K562 (cell line): ENCODE results near the gene CHSY1. TPM values are rescaled to one million over a fixed set of nuclear protein-coding genes. Genes with fewer than 3 reads are reported as not detected.

Source experiments
- BCOR ChIP-seq: fragments of 450-650 bp; IDR thresholded peaks from 2 replicates; pipeline ENCODE4 v1.6.1; 2016
- CBX8 ChIP-seq: fragments of 200-600 bp; sonication (generic); IDR thresholded peaks from 2 replicates; pipeline ENCODE4 v1.6.1; 2012; ENCODE audit warnings: borderline replicate concordance, mixed run types, low read depth, mild to moderate bottlenecking, moderate library complexity, mixed read lengths, low read length, control low read depth, inconsistent platforms; ENCODE audit not compliant: poor library complexity, severe bottlenecking; ENCODE audit errors: extremely low read depth
- CHCHD3 ChIP-seq: fragments of 250-450 bp; sonication (Bioruptor Pico); IDR thresholded peaks from 2 replicates; pipeline ENCODE4 v2.1.2; 2022; ENCODE audit warnings: mild to moderate bottlenecking
- CTCFL ChIP-seq: IDR thresholded peaks from 2 replicates; pipeline ENCODE4 v1.6.1; 2011; ENCODE audit warnings: borderline replicate concordance, low read depth, mild to moderate bottlenecking, moderate library complexity, low read length; ENCODE audit not compliant: insufficient read depth, poor library complexity, severe bottlenecking
- ETV1 ChIP-seq: fragments of 450-650 bp; conservative IDR thresholded peaks from 2 replicates; pipeline ENCODE4 v1.6.1; 2016; ENCODE audit warnings: missing genetic modification characterization, control low read depth, low read depth, missing compliant biosample characterization
- HSF4 ChIP-seq: fragments of 250-450 bp; sonication (Bioruptor Pico); IDR thresholded peaks from 2 replicates; pipeline ENCODE4 v2.1.2; 2022; ENCODE audit warnings: mild to moderate bottlenecking, moderate library complexity, borderline replicate concordance
- MCM7 ChIP-seq, 2 experiments: fragments of 450-650 bp; IDR thresholded peaks; 2 replicates each; pipeline ENCODE4 v1.6.1; 2016 to 2018
- MXD1 ChIP-seq: fragments of 250-450 bp; sonication (Bioruptor Pico); IDR thresholded peaks from 2 replicates; pipeline ENCODE4 v1.8.0; 2021; ENCODE audit warnings: borderline replicate concordance, mild to moderate bottlenecking, moderate library complexity; ENCODE audit not compliant: poor library complexity, severe bottlenecking
- PATZ1 ChIP-seq: fragments of 250-450 bp; sonication (Bioruptor Pico); IDR thresholded peaks from 2 replicates; pipeline ENCODE4 v1.5.0; 2020; ENCODE audit warnings: mild to moderate bottlenecking, borderline replicate concordance
- PML ChIP-seq: IDR thresholded peaks from 2 replicates; pipeline ENCODE4 v1.6.1; 2012; ENCODE audit warnings: low read length, inconsistent platforms
- RBM15 ChIP-seq: fragments of 200-400 bp; formaldehyde crosslinking; IDR thresholded peaks from 2 replicates; pipeline ENCODE4 v1.6.1; 2018; ENCODE audit warnings: mild to moderate bottlenecking, low read length, moderate library complexity; ENCODE audit not compliant: insufficient read depth
- STAT6 ChIP-seq: sonication (generic); formaldehyde crosslinking; IDR thresholded peaks from 2 replicates; pipeline ENCODE4 v1.8.1; 2023; ENCODE audit warnings: mild to moderate bottlenecking, missing genetic modification reagents
- TEAD4 ChIP-seq, 2 experiments: sonication (generic) in 1 of 2; formaldehyde crosslinking in 1 of 2; IDR thresholded peaks; 2 replicates each; pipeline versions ENCODE4 v1.6.1 to v1.8.0; 2012 to 2022; ENCODE audit warnings: borderline replicate concordance in 1 of 2, inconsistent platforms in 1 of 2, low read length in 1 of 2, mild to moderate bottlenecking in 1 of 2, missing genetic modification reagents in 1 of 2
- U2AF1 ChIP-seq: fragments of 200-400 bp; formaldehyde crosslinking; optimal IDR thresholded peaks from 2 replicates; pipeline ENCODE3; 2017; ENCODE audit warnings: mild to moderate bottlenecking, low read depth, low read length, moderate library complexity
- ZNF212 ChIP-seq: fragments of 450-650 bp; formaldehyde crosslinking; IDR thresholded peaks from 2 replicates; pipeline ENCODE4 v1.4.0; 2020; ENCODE audit warnings: mild to moderate bottlenecking
- ZNF280B ChIP-seq: fragments of 250-450 bp; sonication (Bioruptor Pico); IDR thresholded peaks from 2 replicates; pipeline ENCODE4 v1.5.1; 2021; ENCODE audit warnings: mild to moderate bottlenecking
- ZNF436 ChIP-seq: fragments of 250-450, 450-650 bp; sonication (Bioruptor Pico); formaldehyde crosslinking; IDR thresholded peaks from 2 replicates; pipeline ENCODE4 v1.7.0; 2020; ENCODE audit warnings: mild to moderate bottlenecking
- polyA plus RNA-seq, 8 experiments: library from polyadenylated mRNA; depleted of rRNA in 4 of 8; stranded (reverse) in 5 of 8; unstranded in 3 of 8; fragments of >200 nt; fragmentation: Nextera tagmentation in 2 of 8; fragmentation: Illumina TruSeq in 1 of 8; extraction: Ambion mirVana in 2 of 8; extraction: Trizol in 1 of 8; gene quantifications; 2 replicates each; pipeline versions ENCODE4 v1.2.1 to v1.2.3, GENCODE V29; 2011 to 2014; ENCODE audit warnings: inconsistent platforms in 1 of 8, missing spikeins in 1 of 8
- total RNA-seq, 7 experiments: library from RNA; depleted of rRNA in 6 of 7; stranded (reverse); fragments of >200 nt in 6 of 7; fragmentation: Illumina TruSeq in 2 of 7; extraction: Trizol in 2 of 7; gene quantifications; 2 replicates each; pipeline versions ENCODE4 v1.2.1 to v1.2.3, GENCODE V29; 2011 to 2021; ENCODE audit warnings: low replicate concordance in 1 of 7

CHSY1 gene
- total and polyA plus RNA-seq, 9 of the 15 experiments (the other 6 are each of a cell fraction or from before 2014, with no cell fraction given) = 7.0 to 16.4 (median 13.4) TPM

GRCh38 chr15:101148166-101148880 is 103.5 kb downstream of the CHSY1 start (continued):
- TF ChIP-seq CTCFL (no peak), ZNF212 (CRISPR knock-in tag) (no peak), ZNF280B (no peak), PATZ1 (CRISPR knock-in tag) (no peak), CBX8 (no peak), PML (no peak), STAT6 (CRISPR knock-in tag) (no peak), ZNF436 (no peak), TEAD4 (IDR thresholded peaks at IDR 0.05; ENCODE audit: low read length) (no peak), TEAD4 (CRISPR knock-in tag; IDR thresholded peaks at IDR 0.05; ENCODE audit: borderline replicate concordance) (no peak), CHCHD3 (CRISPR knock-in tag) (no peak), U2AF1 (no peak), RBM15 (no peak), HSF4 (CRISPR knock-in tag) (no peak), ETV1 (0 out of 2 replicates have a peak, but pooled peaks have one; percentile 14), MXD1 (no peak), MCM7 (IDR thresholded peaks at IDR 0.05) (no peak), BCOR (peak; percentile 95)
